Kidney (tissue), 14 donors: ENCODE data around the gene AKAP1. TPM values are rescaled to one million over a fixed set of nuclear protein-coding genes. Genes with fewer than 3 reads are reported as not detected.

Source experiments
- DNase-seq, 5 donors: peaks; one replicate each; pipeline ENCODE4 v3.0.0-alpha.2; 2013 to 2020
- FAIRE-seq: peaks from 2 replicates; lab custom pipeline; 2012; peaks lifted over from hg19 to GRCh38; lab: Jason Lieb, UNC
- H3K27ac ChIP-seq, 2 donors: one replicate each; pipeline ENCODE4 v1.7.0; 2013; ENCODE audit warnings: low read depth in 2 of 2, low read length in 2 of 2, inconsistent platforms in 1 of 2
- H3K27me3 ChIP-seq: one replicate; pipeline ENCODE4 v1.7.1; 2013; ENCODE audit warnings: low read length, inconsistent platforms; ENCODE audit not compliant: control insufficient read depth, insufficient read depth
- H3K36me3 ChIP-seq, 3 donors: one replicate each; pipeline versions ENCODE4 v1.7.0 to v1.7.1; 2013; ENCODE audit warnings: low read length in 3 of 3, control low read depth in 1 of 3, inconsistent platforms in 1 of 3; ENCODE audit not compliant: insufficient read depth in 3 of 3, control insufficient read depth in 2 of 3
- H3K4me1 ChIP-seq, 3 donors: one replicate each; pipeline versions ENCODE4 v1.7.0 to v1.7.1; 2013; ENCODE audit warnings: low read length in 3 of 3, inconsistent platforms in 1 of 3, low read depth in 1 of 3; ENCODE audit not compliant: control insufficient read depth in 2 of 3, insufficient read depth in 2 of 3
- H3K4me3 ChIP-seq, 3 donors: one replicate each; pipeline versions ENCODE4 v1.7.0 to v1.8.1; 2013; ENCODE audit warnings: low read length in 3 of 3, control low read depth in 1 of 3, inconsistent platforms in 1 of 3
- H3K9ac ChIP-seq, 3 donors: one replicate each; pipeline versions ENCODE4 v1.7.0 to v1.7.1; 2013; ENCODE audit warnings: low read length in 3 of 3, control low read depth in 1 of 3, inconsistent platforms in 1 of 3
- H3K9me3 ChIP-seq, 3 donors: one replicate each; pipeline versions ENCODE4 v1.7.0 to v1.7.1; 2013; ENCODE audit warnings: low read length in 3 of 3, control low read depth in 1 of 3, inconsistent platforms in 1 of 3; ENCODE audit not compliant: control insufficient read depth in 2 of 3, insufficient read depth in 1 of 3
- CTCF ChIP-seq: IDR thresholded peaks from 3 replicates; pipeline ENCODE4 v1.5.1; 2012; ENCODE audit warnings: mild to moderate bottlenecking, moderate library complexity, borderline replicate concordance; ENCODE audit not compliant: insufficient read depth; ENCODE audit errors: extremely low read depth
- intact Hi-C: fragments of 100-400 bp; cut with DNase I; formaldehyde crosslinking; loops from one replicate; pipeline ENCODE4 v1.11.1; 2022
- polyA plus RNA-seq: library from polyadenylated mRNA; stranded (reverse); fragments of 350-450 nt; fragmentation: Illumina TruSeq; extraction: RNeasy Lipid Tissue Mini Kit (QIAGEN cat#74804); gene quantifications from one replicate; pipeline ENCODE4 v1.2.3, GENCODE V29; 2014; ENCODE audit warnings: low read depth, low replicate concordance; ENCODE audit not compliant: insufficient read depth
- total RNA-seq: library from RNA; stranded (reverse); fragmentation: NEBNext Ultra II Directional; extraction: Animal tissue kit (Norgen Biotek cat#: 25700); gene quantifications from one replicate; pipeline ENCODE4 v1.2.1, GENCODE V29; 2021
- donor health status: control.
- donor health status: control.
- donor health status: control.
- donor health status: control.
- donor health status: control.
- donor health status: DM: yes; HTN: yes; CAD: no.
- donor health status: Normal renal cell carcinoma (clear cell type).

AKAP1 gene
- total and polyA plus RNA-seq, 2 donors from 2014 or later, result 24.6 to 46.8 TPM

- Histone ChIP-seq H3K27me3 (no peaks in the 10 kb centered on the region), H3K36me3 (no peaks in the 10 kb centered on the region), H3K27ac (no peak overlapping the region), H3K4me3 (no peak overlapping the region), H3K9ac (no peak overlapping the region), H3K9me3 (no peaks in the 10 kb centered on the region), H3K4me1 (peaks cover 0 to 13% (median 10%) of the 10 kb centered on the region in 3 donors)
- DNase-seq (no peak), FAIRE-seq (no peak)
- TF ChIP-seq CTCF, result no peak
- intact Hi-C loops, result no loop called here
These were observed 46.6 kb upstream of the AKAP1 start for GRCh38 chr17:57038486-57038885.

- peaks cover 0 to 11% (median 10%) of the 10 kb centered on the region in 3 donors for H3K4me1 ChIP-seq
- no peaks in the 10 kb centered on the region for H3K36me3 ChIP-seq
- FAIRE-seq (no peak), DNase-seq (no peak)
- no peak for TF ChIP-seq CTCF
- no peaks in the 10 kb centered on the region for H3K9me3 ChIP-seq
- peaks cover 5% of the 10 kb centered on the region for H3K27me3 ChIP-seq
- intact Hi-C loops, result no loop called here
- H3K4me3 ChIP-seq, result no peak overlapping the region
- no peak overlapping the region for H3K9ac ChIP-seq
- no peak overlapping the region for H3K27ac ChIP-seq
These were observed 44.5 kb upstream of the AKAP1 start for GRCh38 chr17:57040571-57040970.

- no peaks in the 10 kb centered on the region for H3K36me3 ChIP-seq
- no peak overlapping the region for H3K27ac ChIP-seq
- FAIRE-seq, result no peak
- H3K27me3 ChIP-seq, result peaks cover 6% of the 10 kb centered on the region
- no peaks in the 10 kb centered on the region for H3K9me3 ChIP-seq
- intact Hi-C loops, result no loop called here
- TF ChIP-seq CTCF, result no peak
- H3K9ac ChIP-seq, result no peak overlapping the region
- DNase-seq, result no peak
- H3K4me3 ChIP-seq, result no peak overlapping the region
- H3K4me1 ChIP-seq, result peaks cover 0 to 9% (median 0%) of the 10 kb centered on the region in 3 donors
These were observed 41.8 kb upstream of the AKAP1 start for GRCh38 chr17:57043276-57043675.
